OCI-LY3 (cell line): ENCODE results near the gene ZGLP1.

ENCODE experiments used
- H2AFZ ChIP-seq: fragments of 200-600, 300-600 bp; shearing (Covaris generic); 2 replicates; pipeline ENCODE4 v1.6.0; 2014; ENCODE audit warnings: antibody characterized with exemption, low read depth, low read length
- H3K27ac ChIP-seq: fragments of 200-600, 300-600 bp; sonication (generic); 2 replicates; pipeline ENCODE4 v1.5.1; 2014; ENCODE audit warnings: mild to moderate bottlenecking, low read length, moderate library complexity, mixed read lengths
- H3K27me3 ChIP-seq: fragments of 200-600, 300-600 bp; sonication (generic); 2 replicates; pipeline ENCODE4 v1.6.1; 2014; ENCODE audit warnings: low read depth, low read length, mixed read lengths
- H3K36me3 ChIP-seq: fragments of 200-600, 300-600 bp; sonication (generic); replicated peaks from 2 replicates; pipeline ENCODE3; 2014; ENCODE audit warnings: low read depth, low read length, mixed read lengths
- H3K4me1 ChIP-seq: fragments of 300-600, 200-600 bp; sonication (generic); 2 replicates; pipeline ENCODE4 v1.6.1; 2014; ENCODE audit warnings: low read length, mixed read lengths
- H3K4me2 ChIP-seq: fragments of 200-600, 300-600 bp; sonication (generic); 2 replicates; pipeline ENCODE4 v1.6.1; 2014; ENCODE audit warnings: low read length, mixed read lengths
- H3K4me3 ChIP-seq: fragments of 300-600, 200-600 bp; sonication (generic); 2 replicates; pipeline ENCODE4 v1.5.1; 2014; ENCODE audit warnings: antibody characterized with exemption, mild to moderate bottlenecking, low read length, moderate library complexity
- H3K79me2 ChIP-seq: fragments of 300-600, 200-600 bp; shearing (Covaris generic); 2 replicates; pipeline ENCODE4 v1.6.1; 2014; ENCODE audit warnings: mild to moderate bottlenecking, low read length, mixed read lengths
- H3K9ac ChIP-seq: fragments of 300-600, 200-600 bp; shearing (Covaris generic); 2 replicates; pipeline ENCODE4 v1.6.0; 2014; ENCODE audit warnings: mild to moderate bottlenecking, low read length, moderate library complexity
- H3K9me3 ChIP-seq: fragments of 200-600, 300-600 bp; shearing (Covaris generic); 2 replicates; pipeline ENCODE4 v1.6.1; 2014; ENCODE audit warnings: low read length, mixed read lengths; ENCODE audit not compliant: insufficient read depth
- H4K20me1 ChIP-seq: fragments of 200-600, 300-600 bp; sonication (generic); 2 replicates; pipeline ENCODE4 v1.6.1; 2016; ENCODE audit warnings: low read length, mixed read lengths; ENCODE audit not compliant: insufficient read depth
- CTCF ChIP-seq: fragments of 200-600, 300-600 bp; sonication (generic); IDR thresholded peaks from 2 replicates; pipeline ENCODE4 v1.5.1; 2014; ENCODE audit warnings: antibody characterized with exemption, low read length, low read depth
- EZH2phosphoT487 ChIP-seq: fragments of 200-600 bp; shearing (Covaris generic); IDR thresholded peaks from 2 replicates; pipeline ENCODE4 v1.6.1; 2018; ENCODE audit warnings: antibody characterized with exemption, mixed run types, low read depth

The ZGLP1 gene

DNA sequence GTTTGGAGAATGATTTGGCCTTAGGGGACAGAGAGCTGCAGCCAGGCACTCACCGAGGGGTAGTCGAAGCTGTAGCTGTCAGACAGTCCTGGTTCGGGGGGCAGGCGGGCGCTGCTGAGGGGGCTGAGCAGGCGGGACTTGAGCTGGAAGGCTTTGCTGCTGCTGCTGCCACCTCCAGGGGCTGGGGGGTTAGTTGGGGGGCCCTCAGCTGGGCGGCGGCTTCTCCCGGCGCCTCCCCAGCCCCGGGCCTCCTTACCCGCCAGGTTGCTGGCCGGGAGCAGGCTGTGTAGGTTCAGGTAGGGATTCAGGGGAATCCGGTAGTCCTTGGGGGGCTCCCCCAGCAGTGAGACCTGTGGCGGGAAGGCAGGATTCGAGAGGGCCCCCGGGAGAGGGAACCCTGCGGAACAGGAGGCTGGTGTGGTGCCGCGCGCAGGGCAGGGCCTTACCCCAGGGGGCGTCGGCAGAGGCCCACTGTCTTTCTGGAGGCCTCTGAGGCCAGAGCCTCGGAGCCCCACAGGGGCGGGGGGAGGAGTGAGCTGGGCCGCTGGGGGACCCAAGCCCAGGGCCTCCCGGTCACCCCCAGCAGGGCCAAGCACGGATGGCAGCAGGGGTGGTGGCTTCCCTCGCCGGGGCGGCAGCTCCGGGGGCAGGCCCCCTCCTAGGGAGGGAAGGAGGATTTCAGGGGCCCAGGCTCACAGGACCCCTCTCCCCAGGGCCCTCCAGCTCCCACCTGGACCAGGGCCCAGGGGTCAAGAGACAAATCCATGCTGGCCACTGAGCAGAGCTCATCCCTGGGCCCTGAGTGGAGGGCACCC is 11.2 kb upstream of the ZGLP1 start:
- TF ChIP-seq EZH2phosphoT487 (no peak), CTCF (no peak)
- Histone ChIP-seq H3K4me3 (no peak overlapping the region), H3K27me3 (no peaks in the 10 kb centered on the region), H3K4me1 (peaks cover 8% of the 10 kb centered on the region), H3K27ac (no peak overlapping the region), H2AFZ (no peak overlapping the region), H3K36me3 (peaks cover 67% of the 10 kb centered on the region), H3K4me2 (no peak overlapping the region), H4K20me1 (no peaks in the 10 kb centered on the region), H3K79me2 (no peaks in the 10 kb centered on the region), H3K9me3 (no peaks in the 10 kb centered on the region), H3K9ac (no peak overlapping the region)

DNA sequence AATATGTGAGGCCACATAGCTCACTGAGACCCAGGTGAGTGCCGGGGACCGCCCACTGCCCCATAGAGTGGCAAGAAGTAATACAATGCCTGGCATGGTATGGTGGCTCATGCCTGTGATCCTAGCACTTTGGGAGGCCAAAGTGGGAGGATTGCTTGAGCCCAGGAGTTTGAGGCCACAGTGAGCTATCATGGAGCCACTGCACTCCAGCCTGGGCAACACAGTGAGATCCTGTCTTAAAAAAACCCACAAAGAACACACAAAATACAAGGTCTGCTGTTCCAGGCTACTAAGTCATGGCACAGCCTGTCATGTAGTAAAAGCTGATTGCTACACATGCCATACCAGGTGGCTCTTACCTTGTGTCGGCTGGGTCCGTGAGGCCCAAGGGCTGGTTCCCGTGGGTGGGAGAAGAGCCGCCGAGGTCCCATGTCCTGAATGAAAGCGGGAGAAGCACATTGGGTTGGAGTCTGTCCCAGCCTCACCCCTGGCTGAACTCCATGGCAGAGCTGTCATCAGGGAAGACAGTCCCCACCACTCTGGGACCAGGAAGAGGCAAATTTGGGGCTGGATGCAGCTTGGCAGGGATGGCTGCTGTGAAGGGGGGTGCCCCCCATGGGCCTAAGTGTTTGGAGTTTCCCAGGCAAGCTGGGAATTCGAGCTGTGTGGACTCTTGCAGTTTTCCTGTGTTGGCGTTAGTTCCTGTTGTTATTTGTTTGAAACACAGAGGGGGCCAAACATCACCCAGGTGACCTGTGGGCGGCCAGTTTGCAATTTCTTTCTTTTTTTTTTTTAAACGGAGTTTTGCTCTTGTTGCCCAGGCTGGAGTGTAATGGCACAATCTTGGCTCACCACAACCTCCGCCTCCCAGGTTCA is 9.4 kb upstream of the ZGLP1 start:
- no peak overlapping the region for H3K9ac ChIP-seq
- H3K79me2 ChIP-seq: peaks cover 3% of the 10 kb centered on the region; the same call in 1 of the 2 replicates
- H2AFZ ChIP-seq: no peak overlapping the region
- no peaks in the 10 kb centered on the region for H4K20me1 ChIP-seq
- no peaks in the 10 kb centered on the region for H3K9me3 ChIP-seq
- H3K4me3 ChIP-seq: no peak overlapping the region
- H3K4me2 ChIP-seq: no peak overlapping the region
- peaks cover 11% of the 10 kb centered on the region for H3K4me1 ChIP-seq
- no peaks in the 10 kb centered on the region for H3K27me3 ChIP-seq
- TF ChIP-seq CTCF (no peak), EZH2phosphoT487 (no peak)
- H3K36me3 ChIP-seq: peaks cover 56% of the 10 kb centered on the region
- H3K27ac ChIP-seq: no peak overlapping the region

GRCh38 chr19:10317857-10318462 is 8.3 kb upstream of the ZGLP1 start:
- H3K27ac ChIP-seq: no peak overlapping the region
- TF ChIP-seq EZH2phosphoT487 (no peak), CTCF (no peak)
- H3K4me3 ChIP-seq: no peak overlapping the region
- H3K27me3 ChIP-seq: no peaks in the 10 kb centered on the region
- H3K9me3 ChIP-seq: no peaks in the 10 kb centered on the region
- no peak overlapping the region for H2AFZ ChIP-seq
- peaks cover 3% of the 10 kb centered on the region; the same call in 1 of the 2 replicates for H3K79me2 ChIP-seq
- H3K4me2 ChIP-seq: no peak overlapping the region
- no peak overlapping the region for H3K9ac ChIP-seq
- H4K20me1 ChIP-seq: no peaks in the 10 kb centered on the region
- peaks cover 11% of the 10 kb centered on the region for H3K4me1 ChIP-seq
- H3K36me3 ChIP-seq: peaks cover 51% of the 10 kb centered on the region
